Lower leg skin (tissue), 3 donors: ENCODE measurements around the gene CDC6.

ENCODE experiments used
- CTCF ChIP-seq, 3 donors: fragments of 450-650 bp; IDR thresholded peaks; one replicate each; pipeline ENCODE4 v1.5.1; 2016; ENCODE audit warnings: antibody characterized with exemption in 3 of 3, mild to moderate bottlenecking in 3 of 3, moderate library complexity in 2 of 3
- POLR2A ChIP-seq, 2 donors: fragments of 450-650 bp; IDR thresholded peaks; one replicate each; pipeline ENCODE4 v1.6.1; 2016 to 2017; ENCODE audit warnings: antibody characterized with exemption in 2 of 2, mild to moderate bottlenecking in 1 of 2, moderate library complexity in 1 of 2

DNA sequence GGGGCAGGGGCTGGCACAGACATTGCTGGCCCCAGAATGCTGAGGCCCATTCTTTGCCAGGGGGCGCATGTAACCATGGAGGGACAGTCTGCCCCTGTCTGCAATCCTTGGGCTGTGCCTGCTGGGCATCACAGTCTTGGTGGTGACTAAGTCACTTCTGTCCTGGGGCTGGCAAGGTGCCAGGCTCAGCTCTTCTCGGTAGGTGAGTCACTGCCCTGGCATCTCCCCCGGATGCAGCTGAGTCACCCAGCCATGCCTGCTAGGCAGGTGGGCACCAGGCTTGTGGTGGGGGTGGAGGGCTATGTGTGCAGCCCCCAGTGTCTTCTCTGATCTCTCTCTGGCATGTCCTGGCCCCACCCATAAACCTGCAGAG lies 26.9 kb downstream of the CDC6 start:
- TF ChIP-seq POLR2A (IDR thresholded peaks at IDR 0.05) (no peak), CTCF (IDR thresholded peaks at IDR 0.05) (no peak)
